Stimulated activated CD8-positive, alpha-beta memory T cell treated with anti-CD3 and anti-CD28 coated beads, Interleukin-4, amount 100 ng/mL, for 24 hours (primary cell): ENCODE results near the gene RBMS1.

ENCODE experiments used
- DNase-seq: peaks from one replicate; pipeline ENCODE4 v3.0.0-alpha.2; 2020; ENCODE audit warnings: low read depth

RBMS1 gene

DNA sequence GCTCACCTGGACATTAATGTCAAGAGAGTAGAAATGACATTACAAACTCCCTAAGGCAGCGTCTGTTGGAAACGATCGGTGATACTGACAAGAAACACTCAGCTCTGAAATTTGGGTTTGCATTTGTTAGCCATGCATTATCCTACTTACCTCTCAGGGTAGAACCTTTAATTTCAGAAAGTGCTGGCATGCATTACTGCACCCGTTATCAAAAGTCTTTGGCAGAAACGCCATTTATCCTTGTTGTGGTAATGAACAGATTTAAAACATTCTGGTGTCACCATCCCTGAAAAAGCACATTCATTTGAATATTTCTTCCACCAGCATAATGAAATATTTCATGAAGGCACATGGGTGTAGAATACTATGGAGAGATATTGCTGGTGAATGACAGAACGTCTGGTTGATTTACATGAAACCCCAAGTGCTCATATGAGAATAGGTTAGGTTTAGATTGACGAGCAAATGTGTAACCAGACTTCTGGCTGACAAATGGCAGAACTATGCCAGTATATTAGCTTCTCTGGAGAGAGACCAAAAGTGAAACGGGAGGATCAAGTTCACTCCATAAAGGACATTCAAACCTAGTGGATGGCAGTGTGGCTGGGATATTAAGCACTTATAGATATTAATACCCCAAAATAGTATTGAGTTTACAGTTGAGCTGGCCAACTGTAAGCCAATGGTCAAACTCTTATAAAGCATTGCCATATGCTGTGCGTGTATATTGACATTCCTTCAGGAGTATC lies 240.0 kb downstream of the RBMS1 start:
- no peak for DNase-seq

- no peak for DNase-seq
Measured at GRCh38 chr2:160252900-160253299, 240.7 kb downstream of the RBMS1 start.

DNA sequence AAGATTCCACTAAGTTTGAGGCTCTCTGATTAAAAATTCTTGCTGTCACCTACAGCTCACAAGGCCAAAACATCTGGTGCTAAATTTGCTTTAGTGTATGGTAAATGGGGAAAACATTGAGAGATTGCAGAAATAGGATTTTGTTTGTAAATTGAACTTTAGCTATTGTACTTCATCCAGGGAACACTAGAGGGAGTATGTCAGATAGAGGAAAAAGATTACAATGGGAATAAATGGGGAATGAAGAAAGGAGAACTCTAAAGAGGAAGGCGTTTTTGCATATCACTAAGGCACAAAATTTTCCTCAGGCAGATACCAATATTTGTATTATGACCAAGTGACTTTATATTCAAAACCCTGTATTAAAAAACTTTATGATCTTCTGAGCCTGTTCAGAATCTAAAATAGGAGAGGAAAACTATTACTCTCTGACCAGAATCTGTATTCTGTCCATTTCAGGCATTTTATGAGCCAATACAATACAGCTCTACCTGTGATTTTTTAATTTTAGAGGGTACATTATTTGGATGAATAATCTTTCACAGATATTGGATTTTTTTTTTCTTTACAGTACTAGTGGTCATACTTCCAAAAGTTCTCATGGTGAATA lies 241.2 kb downstream of the RBMS1 start:
- no peak for DNase-seq

GRCh38 chr2:160251569-160251968 lies 242.0 kb downstream of the RBMS1 start:
- DNase-seq = no peak

GRCh38 chr2:160249876-160250275 lies 243.7 kb downstream of the RBMS1 start:
- no peak for DNase-seq

DNA sequence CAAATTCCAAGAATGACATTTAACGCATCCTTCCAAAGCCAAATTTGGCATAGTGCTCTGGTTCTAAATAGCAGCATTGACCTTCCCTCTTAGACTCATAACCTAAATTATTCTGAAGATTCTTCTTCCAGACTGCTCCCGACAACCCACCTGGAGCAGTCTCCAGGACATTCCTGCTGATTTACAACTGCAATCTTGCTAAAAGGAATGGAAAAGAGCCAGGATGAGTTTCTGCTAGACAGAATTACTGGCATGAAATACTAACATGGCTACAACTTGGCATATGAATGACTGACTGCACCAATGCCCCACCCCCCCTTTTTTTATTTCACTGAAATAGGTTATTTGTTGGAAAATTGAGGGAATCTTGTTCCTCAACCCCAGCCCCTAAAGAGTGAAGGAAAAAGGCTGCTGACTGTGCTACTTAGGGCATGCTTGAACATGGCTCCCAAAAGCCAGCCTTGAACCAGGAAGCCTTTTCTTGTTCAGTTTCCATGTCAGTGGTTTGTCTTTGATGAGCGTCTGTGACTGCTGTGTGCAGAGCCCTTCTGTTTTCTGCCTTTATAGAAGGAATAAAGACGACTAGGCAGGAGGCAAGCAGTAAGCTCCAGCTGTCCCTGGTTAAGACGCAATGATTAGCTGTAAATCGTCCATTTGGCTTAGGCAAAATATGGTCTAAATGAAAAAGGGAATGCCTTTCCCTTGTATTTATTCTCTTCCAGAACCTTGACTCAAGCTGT lies 246.1 kb downstream of the RBMS1 start:
- DNase-seq = no peak

GRCh38 chr2:160246356-160246755 lies 247.3 kb downstream of the RBMS1 start:
- no peak for DNase-seq

GRCh38 chr2:160245614-160246155 lies 247.9 kb downstream of the RBMS1 start:
- no peak for DNase-seq

DNA sequence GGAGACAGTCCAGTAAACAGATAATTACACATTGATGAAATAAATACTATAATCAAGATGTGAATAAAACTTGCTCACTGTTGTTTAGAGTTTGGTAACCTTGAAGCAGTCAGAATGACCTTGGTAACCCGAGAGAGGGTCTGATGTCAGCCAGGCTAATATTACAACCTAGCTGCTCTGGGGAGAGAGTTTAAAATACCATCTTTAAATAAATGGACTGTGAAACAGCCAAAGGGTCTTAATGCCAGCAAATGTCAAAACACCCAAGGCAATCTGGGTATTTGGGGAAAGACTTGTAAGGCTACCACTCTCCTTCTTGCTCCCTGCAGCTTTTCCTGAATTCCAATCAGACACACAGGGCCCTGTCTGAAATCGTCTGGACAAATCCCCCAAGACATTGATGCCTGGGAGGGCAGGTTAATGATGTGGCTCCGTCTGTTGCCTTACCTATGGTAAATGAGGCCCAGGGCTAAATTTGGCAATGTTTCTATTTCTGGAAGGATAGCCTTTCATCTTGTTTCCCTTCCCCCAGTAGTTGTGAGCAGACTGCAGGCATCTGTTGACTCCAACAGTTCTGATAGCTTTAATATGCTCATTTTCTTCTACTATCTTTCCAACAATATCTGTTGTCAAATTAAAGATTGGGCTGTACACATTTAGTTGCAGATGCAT lies 250.6 kb downstream of the RBMS1 start:
- DNase-seq = no peak

- no peak for DNase-seq
Measured at GRCh38 chr2:160241251-160242137, 252.1 kb downstream of the RBMS1 start.

DNA sequence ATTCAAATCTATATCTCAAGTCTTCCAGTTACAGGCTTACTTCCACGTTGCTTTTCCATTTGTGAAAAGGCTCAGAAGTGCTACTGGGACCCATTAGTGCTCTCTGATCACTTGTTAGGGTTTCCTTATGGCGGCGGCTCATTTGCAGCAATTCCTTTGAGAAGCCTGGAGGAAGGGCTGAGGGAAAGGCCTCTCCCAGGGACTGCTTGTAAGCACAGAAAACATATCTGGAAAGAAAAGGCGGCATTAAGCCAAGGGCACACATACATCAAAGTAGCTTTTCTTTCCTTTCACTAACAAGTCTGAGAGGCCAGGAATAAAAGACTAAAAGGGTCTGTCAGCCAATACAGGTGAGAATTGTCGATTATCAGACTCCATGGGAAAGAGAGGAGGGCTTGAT lies 254.2 kb downstream of the RBMS1 start:
- no peak for DNase-seq

- no peak for DNase-seq
Measured at GRCh38 chr2:160238392-160238791, 255.2 kb downstream of the RBMS1 start.

DNA sequence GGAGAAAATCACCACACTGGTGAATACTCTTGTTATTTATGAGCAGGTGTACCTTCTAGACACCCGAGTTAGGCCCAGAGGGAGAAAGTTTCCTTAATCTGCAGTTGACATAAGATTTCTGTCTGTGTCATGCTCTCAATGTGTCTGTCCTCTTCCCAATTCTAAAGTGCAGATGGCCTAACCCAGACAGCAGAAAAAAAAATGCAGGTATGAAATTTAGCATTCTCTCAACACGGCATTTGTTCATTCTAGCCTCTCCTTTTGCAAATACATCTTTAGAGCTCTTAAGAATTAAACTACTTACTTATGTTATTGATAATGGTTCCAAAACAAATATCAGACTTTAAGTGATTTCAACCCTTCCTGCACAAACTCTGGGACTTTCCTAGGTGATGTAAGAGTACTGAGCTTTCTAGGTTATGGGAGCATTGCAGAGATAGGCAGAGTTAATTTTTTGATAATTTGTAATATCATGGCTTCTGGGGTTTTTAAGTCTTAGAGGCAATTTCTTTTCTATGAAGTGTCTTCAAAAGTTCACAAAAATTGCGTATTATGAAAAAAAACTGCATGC lies 260.6 kb downstream of the RBMS1 start:
- DNase-seq = no peak

GRCh38 chr2:160229591-160229990 lies 264.0 kb downstream of the RBMS1 start:
- no peak for DNase-seq

- no peak for DNase-seq
Measured at GRCh38 chr2:160228141-160228917, 265.3 kb downstream of the RBMS1 start.

DNA sequence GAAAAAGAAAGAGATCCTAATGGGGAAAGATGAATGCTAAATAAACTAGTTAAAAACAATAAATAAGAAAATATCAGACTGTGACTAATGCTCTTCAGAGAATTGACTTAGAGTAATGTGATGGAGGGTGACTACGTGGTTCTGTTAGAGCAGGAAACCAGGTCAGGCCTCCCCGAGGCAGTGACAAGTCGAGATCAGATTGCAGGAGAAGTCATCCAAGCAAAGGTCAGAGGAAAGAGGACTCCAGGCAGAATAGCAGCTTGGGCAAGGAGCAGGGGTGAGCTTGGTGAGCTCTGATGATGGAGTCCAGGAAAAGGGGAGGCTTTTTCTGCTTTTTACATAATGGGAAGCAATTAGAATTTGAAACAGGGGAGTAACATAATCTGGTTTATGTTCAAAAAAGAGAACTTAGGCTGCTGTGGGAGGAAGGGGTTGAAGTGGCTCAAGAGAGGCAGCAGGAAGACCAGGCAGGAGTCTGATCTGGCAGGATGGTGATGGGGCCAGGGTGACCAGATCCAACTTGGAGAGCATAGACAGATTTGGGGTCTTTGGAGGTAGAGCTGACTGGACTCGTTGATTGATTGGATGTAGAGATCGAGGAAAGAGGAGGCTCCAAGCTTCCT lies 266.2 kb downstream of the RBMS1 start:
- no peak for DNase-seq

DNA sequence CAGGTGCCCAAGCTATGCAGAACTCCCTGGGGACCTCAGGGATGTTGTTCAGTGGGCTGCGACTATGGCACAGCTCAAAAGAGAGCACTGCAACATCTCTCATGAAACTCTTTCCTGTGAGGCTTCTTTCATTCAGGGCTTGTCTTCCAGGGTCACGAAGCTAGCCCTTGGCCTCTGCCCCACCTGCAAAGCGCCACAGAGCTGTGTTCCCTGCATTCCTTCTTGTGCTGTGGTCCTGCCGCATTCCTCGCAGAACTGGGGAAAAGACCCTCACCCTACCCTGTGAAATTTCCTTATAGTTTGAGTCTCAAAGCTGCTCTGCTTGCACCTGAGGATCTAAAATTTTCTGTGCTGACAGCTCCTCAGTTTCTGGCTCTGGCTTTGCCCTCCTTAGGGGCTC lies 267.2 kb downstream of the RBMS1 start:
- no peak for DNase-seq

DNA sequence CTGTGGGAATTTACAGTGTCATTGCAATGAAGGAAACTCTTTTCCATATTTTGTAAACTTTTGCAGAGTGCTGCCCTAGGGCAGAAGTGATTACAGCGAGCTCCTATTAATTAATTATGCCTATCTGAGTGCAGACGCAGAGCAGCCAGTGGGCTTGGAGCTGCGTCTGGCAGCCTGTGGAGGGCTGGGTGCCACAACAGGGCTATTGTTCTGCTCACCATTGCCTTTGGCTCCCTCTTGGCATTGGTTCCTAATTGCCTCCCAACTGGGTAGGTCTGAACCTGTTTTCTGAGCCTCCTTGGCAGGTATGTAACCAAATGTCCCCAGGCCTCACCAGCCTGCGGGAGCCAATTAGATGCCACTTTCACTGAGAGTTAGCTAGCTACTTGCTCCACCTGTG lies 267.9 kb downstream of the RBMS1 start:
- DNase-seq = no peak

GRCh38 chr2:160224507-160224906 lies 269.1 kb downstream of the RBMS1 start:
- no peak for DNase-seq

- DNase-seq = no peak
Measured at GRCh38 chr2:160224060-160224459, 269.5 kb downstream of the RBMS1 start.
